Activated CD8-positive, alpha-beta memory T cell treated with anti-CD3 and anti-CD28 coated beads, Interleukin-2, amount 50 U/mL, for 24 hours (primary cell): ENCODE results near the gene SLFN5.
"Not testable (repeated sequence)": the region's sequence is repeated elsewhere in the genome, so short reads cannot be mapped to it uniquely, and the experiment has no call there.

Experiments
- DNase-seq: peaks from one replicate; pipeline ENCODE4 v3.0.0-alpha.2; 2020; ENCODE audit errors: extremely low read depth

The SLFN5 gene

GRCh38 chr17:35242805-35243560 lies at the start of gene SLFN5:
Gene SLFN5 (plus strand): TSS chr17:35243072. CDS start chr17:35258691, 15,619 bp downstream.
- peak; percentile 84 for DNase-seq

DNA sequence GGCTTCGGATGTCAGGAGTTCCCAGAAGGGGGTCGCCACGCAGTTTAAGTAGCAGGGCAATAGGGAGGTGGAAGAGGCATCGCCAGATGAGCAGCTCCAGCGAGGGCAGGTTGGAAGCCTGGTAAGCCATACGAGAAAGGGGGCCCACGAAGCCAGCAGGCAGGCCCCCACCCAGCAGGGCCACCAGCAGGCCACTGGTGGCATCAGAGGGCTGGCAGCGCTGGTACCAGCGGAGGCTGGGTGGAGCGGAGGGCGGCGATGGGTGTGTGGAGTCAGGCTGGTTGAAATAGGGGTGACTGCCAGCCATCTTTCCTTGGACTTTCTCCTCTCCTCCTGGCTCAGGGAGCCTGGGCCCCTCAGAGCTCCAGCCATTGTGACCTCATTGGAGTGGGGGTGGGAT lies 48.9 kb upstream of the SLFN5 start, which contains the start of gene SLC35G3:
SLC35G3 (minus strand) TSS at position 393 of the 400 bp plus-strand sequence; CDS start at position 307, 86 bp downstream.
- not testable (repeated sequence) for DNase-seq

DNA sequence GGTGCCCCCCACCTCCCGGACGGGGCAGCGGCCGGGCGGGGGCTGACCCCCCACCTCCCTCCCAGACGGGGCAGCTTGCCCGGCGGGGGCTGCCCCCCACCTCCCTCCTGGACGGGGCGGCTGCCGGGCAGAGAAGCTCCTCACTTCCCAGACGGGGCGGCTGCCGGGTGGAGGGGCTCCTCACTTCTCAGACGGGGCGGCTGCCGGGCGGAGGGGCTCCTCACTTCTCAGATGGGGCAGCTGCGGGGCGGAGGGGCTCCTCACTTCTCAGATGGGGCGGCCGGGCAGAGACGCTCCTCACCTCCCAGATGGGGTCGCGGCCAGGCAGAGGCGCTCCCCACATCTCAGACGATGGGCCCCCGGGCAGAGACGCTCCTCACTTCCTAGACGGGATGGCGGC lies 47.8 kb upstream of the SLFN5 start:
- not testable (repeated sequence) for DNase-seq

DNA sequence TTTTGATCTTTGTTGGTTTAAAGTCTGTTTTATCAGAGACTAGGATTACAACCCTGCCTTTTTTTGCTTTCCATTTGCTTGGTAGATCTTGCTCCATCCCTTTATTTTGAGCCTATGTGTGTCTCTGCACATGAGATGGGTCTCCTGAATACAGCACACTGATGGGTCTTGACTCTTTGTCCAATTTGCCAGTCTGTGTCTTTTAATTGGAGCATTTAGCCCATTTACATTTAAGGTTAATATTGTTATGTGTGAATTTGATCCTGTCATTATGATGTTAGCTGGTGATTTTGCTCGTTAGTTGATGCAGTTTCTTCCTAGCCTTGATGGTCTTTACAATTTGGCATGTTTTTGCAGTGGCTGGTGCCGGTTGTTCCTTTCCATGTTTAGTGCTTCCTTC lies 40.3 kb upstream of the SLFN5 start:
- DNase-seq = not testable (repeated sequence)

- no peak for DNase-seq
Observed at GRCh38 chr17:35210741-35211140, 32.1 kb upstream of the SLFN5 start.

- no peak for DNase-seq
Observed at GRCh38 chr17:35212668-35213067, 30.2 kb upstream of the SLFN5 start.

DNA sequence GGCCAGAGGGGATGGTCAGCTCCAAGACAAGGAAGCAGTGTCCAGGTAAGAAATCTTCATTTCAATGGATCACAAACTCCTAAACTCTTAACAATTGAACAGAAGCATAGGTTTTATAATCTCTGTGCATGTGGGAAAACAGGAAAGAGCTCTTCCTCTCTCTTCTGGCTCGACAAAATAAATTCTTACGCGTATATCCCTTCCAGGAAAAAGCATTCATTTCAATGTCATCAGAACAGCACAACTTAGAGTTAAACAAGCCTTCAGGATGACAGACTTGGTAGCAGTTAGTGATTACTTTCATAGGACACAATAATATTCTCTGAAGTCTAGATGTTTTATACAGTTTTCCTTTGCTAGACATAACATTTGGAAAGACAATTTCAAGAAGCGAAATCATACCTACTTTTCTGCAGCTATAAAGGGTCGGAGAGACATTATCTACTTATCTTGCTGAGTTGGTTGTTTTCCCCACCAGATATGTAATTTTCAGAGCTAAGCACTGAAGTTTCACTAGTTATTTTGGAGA lies 29.4 kb upstream of the SLFN5 start:
- no peak for DNase-seq

GRCh38 chr17:35214192-35214591 lies 28.7 kb upstream of the SLFN5 start:
- no peak for DNase-seq

DNA sequence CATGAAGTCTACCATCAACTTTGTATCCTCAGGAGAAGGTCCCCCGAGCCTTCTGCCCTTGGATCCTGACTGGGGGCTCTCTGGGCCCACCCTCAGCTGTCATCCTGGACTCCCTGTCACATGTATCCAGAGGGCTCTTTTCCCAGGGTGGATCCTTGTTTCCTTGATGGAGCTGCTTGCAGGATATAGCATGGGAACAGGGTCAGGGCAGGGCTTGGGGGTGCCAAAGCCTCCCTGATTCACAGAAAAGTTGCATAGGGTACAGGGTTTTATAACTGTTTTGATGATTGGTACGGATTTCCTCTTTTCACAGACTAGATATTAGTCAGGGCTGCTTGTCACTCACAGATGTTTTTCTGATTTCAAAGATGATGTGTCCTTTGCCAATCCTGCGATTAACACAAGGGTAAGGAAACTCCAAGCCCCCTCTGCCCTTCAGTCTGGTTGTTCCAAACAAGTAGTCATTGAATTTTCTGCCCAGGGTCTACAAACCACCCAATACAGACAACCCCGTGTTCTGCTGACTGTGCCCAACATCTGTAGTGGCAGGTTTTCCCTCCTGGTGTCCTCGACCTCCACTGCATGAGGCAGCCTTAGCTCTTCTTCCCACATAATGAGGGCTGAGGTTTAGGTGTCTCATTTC lies 28.1 kb upstream of the SLFN5 start:
- no peak for DNase-seq

DNA sequence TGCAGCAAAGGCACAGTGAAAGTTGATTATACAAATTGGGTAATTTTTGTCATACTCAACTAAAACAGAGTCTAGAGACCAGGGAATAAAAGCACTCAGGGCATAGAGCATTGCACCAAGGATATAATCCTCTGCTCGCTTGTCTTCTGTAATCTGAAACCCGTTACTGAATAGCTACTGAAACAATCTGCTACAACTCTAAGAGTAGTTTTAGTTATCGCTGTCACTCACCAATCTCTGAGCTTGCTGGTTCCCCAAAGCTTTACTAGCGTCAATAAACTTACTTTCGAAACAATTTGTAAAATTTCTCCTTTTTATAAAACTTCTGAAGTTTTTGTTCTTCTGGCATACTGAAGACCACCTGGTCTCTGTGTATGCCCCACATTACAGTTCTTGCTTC lies 25.8 kb upstream of the SLFN5 start:
- no peak for DNase-seq

DNA sequence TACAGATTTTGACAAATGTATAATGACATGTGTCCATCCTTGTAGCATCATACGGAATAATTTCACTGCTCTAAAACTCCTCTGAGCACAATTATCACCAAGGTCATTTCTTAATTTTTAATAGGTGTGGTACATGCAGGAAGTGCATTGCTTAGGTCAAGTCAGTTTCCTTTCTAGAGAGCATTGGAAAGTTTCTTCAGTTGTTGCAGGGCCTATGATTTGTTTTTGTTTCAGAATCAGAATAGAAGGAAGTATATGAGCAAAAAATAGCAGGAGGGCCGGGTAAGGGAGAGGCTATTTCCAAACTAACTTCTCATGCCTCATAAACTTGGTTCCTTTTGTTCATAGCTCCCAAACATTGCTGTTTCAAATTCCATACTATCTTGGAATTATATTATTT lies 24.0 kb upstream of the SLFN5 start:
- no peak for DNase-seq

- DNase-seq = no peak
Observed at GRCh38 chr17:35222452-35222851, 20.4 kb upstream of the SLFN5 start.

DNA sequence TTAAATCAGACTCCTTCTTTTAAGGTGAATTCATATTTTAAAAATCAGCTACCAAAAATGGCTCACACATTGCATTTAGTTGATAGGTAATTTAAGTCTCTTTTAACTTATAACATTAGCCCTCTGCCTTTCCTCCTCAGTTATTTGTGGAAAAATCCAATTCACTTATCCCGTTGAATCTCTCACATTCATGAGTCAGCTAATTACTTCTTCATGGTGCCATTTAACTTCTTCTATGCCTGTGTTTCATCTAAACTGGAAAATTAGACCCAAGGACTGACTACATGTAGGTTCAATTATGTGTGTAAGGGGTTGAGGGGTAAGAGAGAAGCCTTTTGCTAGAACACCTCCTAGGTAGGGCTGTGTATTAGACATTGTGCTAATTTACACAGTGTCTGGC lies 18.4 kb upstream of the SLFN5 start:
- no peak for DNase-seq

DNA sequence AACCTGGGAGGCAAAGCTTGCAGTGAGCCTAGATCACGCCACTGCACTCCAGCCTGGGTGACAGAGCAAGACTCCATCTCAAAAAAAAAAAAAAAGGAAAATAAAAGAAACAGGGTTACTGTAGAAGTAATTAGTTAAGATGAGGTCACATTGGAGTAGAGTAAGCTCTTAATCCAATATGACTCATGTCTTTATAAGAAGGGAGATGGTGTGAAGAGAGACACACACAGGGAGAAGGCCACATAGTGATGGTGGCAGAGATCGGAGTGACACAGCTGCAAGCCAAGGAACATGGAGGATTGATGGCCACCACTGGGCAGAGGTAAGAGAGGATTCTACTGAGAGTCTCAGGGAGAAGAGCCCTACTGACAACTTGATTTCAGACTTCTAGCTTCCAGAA lies 15.3 kb upstream of the SLFN5 start:
- no peak for DNase-seq

GRCh38 chr17:35229638-35230037 lies 13.2 kb upstream of the SLFN5 start:
- DNase-seq = no peak

DNA sequence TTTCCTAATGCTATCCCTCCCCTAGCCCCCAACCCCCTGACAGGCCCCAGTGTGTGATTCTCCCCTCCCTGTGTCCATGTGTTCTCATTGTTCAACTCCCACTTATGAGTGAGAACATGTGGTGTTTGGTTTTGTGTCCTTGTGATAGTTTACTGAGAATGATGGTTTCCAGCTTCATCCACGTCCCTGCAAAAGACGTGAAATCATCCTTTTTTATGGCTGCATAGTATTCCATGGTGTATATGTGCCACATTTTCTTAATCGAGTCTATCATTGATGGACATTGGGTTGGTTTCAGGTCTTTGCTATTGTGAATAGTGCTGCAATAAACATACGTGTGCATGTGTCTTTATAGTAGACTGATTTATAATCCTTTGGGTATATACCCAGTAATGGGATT lies 8.6 kb upstream of the SLFN5 start:
- DNase-seq = not testable (repeated sequence)

DNA sequence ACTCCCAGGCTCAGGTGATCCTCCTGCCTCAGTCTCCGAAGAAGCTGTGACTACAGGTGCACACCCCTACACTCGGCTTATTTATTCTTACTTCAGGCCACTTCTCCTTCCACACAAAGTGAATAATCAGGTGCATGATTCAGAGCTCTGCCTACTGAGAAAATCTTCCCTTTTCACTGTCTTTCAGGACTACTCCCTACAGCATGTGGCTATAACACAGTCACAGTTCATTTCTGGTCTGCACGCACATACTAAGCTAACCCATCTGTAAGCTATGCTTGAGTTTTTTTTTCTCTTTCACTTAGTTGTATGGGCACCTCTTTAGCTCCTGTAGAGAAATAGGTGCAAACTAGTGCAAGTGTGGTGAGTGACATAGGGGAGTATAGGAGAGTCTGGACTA lies 7.6 kb upstream of the SLFN5 start:
- no peak for DNase-seq

- DNase-seq = no peak
Observed at GRCh38 chr17:35235917-35236316, 7.0 kb upstream of the SLFN5 start.

GRCh38 chr17:35236821-35237220 lies 6.1 kb upstream of the SLFN5 start:
- DNase-seq = no peak

DNA sequence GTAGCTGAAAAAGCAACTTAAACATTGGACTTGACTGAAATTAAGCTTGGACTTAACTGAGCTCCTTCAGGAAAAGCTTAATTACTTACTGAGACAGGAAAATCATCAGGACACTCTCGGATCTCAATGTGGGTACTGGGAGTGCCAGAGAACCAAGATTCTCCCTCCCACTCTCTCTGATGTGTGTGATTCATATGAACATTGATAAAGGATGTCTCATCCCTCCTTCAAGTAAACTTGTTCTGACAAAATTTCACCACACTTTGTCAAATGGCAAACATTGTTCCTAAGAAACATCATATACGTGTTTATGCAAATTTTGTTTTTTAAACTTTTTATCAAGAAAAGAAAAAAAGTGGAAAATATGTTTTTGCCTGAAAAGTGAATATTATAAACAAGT lies 4.1 kb upstream of the SLFN5 start:
- DNase-seq = no peak

GRCh38 chr17:35239823-35240222 lies 3.0 kb upstream of the SLFN5 start:
- DNase-seq = no peak

- no peak for DNase-seq
Observed at GRCh38 chr17:35240861-35241260, 2.0 kb upstream of the SLFN5 start.

DNA sequence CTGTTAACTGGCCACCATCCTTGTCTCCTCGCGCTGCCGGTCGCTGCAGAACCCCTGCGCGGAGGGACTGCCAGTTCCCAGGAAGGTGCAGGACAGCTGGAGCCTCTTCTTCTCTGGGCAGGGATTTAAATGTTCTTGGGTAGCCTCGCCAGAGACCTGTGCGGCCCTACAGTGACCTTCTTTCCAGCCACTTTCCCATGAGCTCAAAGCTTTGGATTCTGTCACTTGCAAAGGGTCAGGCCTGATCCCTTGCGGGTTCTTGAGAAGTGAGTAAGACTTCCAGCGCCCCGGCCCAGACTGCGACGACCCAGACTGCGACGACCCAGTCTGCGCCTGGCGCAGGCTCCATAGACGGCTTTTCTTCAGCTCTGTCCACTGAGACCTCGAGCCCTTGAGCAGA lies 1.4 kb upstream of the SLFN5 start:
- DNase-seq = no peak
